HEK293T (cell line): ENCODE measurements around the gene GAS2L2.

ENCODE experiments used
- ELF4 ChIP-seq: fragments of 450-650 bp; IDR thresholded peaks from 2 replicates; pipeline ENCODE4 v1.6.1; 2017; ENCODE audit warnings: antibody characterized with exemption
- FOXA1 ChIP-seq: fragments of 450-650 bp; IDR thresholded peaks from 2 replicates; pipeline ENCODE4 v1.6.1; 2016; ENCODE audit warnings: mild to moderate bottlenecking
- SP1 ChIP-seq: fragments of 450-650 bp; IDR thresholded peaks from 2 replicates; pipeline ENCODE4 v1.6.1; 2017
- SUZ12 ChIP-seq: fragments of 450-650 bp; IDR thresholded peaks from 2 replicates; pipeline ENCODE4 v1.6.1; 2016; ENCODE audit warnings: mild to moderate bottlenecking
- TARDBP ChIP-seq: fragments of 450-650 bp; IDR thresholded peaks from 2 replicates; pipeline ENCODE4 v1.6.1; 2016

GRCh38 chr17:35740216-35740615 lies 12.8 kb downstream of the GAS2L2 start:
- TF ChIP-seq FOXA1 = no peak
- no peak for TF ChIP-seq ELF4
- TF ChIP-seq SUZ12 = no peak
- no peak for TF ChIP-seq TARDBP
- TF ChIP-seq SP1 = no peak
